OCI-LY3 (cell line): ENCODE results near the gene C22orf31.

ENCODE experiments used
- EZH2phosphoT487 ChIP-seq: fragments of 200-600 bp; shearing (Covaris generic); IDR thresholded peaks from 2 replicates; pipeline ENCODE4 v1.6.1; 2018; ENCODE audit warnings: antibody characterized with exemption, mixed run types, low read depth
- TF ChIP-seq, protein P1 (sequence below): fragments of 200-600, 300-600 bp; sonication (generic); IDR thresholded peaks from 2 replicates; pipeline ENCODE4 v1.5.1; 2014; ENCODE audit warnings: antibody characterized with exemption, low read length, low read depth

DNA sequence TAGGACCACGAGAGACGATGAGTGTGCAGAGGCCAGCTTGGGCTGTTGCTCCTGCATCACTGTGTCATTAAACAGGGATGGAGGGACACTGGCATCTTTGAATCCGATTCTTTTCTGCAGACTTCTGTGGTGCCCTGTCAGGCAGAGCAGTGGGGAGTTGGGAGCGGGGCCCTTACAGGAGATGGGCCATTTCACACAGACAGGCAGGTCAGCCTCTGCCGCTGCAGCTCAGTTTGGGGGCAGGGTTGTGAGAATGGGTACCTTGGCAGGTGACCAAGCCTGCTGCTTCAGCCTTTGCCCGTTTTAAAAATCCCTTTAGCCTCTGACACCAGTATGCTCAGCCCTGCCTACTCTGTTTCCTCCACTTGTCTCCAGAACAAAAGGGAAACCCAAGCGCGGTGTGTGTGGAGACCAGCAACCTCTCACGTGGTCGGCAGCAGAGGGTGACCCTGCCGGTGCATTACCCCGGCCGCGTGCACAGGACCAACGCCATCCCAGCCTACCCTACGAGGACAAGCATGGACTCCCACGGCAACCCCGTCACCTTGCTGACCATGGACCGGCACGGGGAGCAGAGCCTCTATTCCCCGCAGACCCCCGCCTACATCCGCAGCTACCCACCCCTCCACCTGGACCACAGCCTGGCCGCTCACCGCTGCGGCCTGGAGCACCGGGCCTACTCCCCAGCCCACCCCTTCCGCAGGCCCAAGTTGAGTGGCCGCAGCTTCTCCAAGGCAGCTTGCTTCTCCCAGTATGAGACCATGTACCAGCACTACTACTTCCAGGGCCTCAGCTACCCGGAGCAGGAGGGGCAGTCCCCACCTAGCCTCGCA is 12.6 kb downstream of the C22orf31 start:
- TF ChIP-seq, protein P1, sequence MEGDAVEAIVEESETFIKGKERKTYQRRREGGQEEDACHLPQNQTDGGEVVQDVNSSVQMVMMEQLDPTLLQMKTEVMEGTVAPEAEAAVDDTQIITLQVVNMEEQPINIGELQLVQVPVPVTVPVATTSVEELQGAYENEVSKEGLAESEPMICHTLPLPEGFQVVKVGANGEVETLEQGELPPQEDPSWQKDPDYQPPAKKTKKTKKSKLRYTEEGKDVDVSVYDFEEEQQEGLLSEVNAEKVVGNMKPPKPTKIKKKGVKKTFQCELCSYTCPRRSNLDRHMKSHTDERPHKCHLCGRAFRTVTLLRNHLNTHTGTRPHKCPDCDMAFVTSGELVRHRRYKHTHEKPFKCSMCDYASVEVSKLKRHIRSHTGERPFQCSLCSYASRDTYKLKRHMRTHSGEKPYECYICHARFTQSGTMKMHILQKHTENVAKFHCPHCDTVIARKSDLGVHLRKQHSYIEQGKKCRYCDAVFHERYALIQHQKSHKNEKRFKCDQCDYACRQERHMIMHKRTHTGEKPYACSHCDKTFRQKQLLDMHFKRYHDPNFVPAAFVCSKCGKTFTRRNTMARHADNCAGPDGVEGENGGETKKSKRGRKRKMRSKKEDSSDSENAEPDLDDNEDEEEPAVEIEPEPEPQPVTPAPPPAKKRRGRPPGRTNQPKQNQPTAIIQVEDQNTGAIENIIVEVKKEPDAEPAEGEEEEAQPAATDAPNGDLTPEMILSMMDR: no peak
- no peak for TF ChIP-seq EZH2phosphoT487
